ENCODE data around the gene CACNA2D3.

DNA sequence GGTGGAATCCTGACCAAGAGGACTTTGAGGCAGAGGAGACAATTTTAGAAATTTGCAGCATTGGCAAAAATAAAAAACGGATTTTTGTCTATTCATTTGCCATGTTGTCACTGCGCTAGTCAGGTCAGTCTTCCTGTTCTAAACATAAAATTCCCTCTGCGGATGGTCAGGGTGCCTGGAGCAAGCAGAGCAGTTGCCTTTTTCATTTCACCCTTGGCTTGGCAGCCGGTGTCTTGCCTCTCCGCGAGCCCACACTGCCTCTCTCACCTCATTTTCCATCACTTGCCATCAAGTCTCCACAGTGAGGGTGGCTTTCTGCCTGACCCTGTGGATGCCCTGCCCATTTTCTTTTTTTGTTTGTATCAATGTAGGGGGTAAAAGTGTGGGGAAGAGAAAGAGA lies 409.4 kb downstream of the CACNA2D3 start:
- TF ChIP-seq ZNF384 (IDR thresholded peaks at IDR 0.05) (no peak), TARDBP (IDR thresholded peaks at IDR 0.05) (no peak), ELF4 (IDR thresholded peaks at IDR 0.05) (no peak), SUZ12 (IDR thresholded peaks at IDR 0.05) (no peak), FOXM1 (IDR thresholded peaks at IDR 0.05; ENCODE audit: borderline replicate concordance) (no peak)

Measured in HEK293T (cell line).